Small intestine (tissue), 7 donors: ENCODE data around the gene ELMO1. TPM values are rescaled to one million over a fixed set of nuclear protein-coding genes. Genes with fewer than 3 reads are reported as not detected.

Source experiments
- DNase-seq, 2 donors: peaks; one replicate each; pipeline versions ENCODE4 v3.0.0 to v3.0.0-alpha.2; 2013
- FAIRE-seq: peaks from 2 replicates; lab custom pipeline; 2012; peaks lifted over from hg19 to GRCh38; lab: Jason Lieb, UNC
- H3K27ac ChIP-seq, 3 donors: one replicate each; pipeline ENCODE4 v1.5.1; 2013; ENCODE audit warnings: low read length in 2 of 3, mild to moderate bottlenecking in 2 of 3, control low read depth in 1 of 3, inconsistent platforms in 1 of 3, low read depth in 1 of 3, moderate library complexity in 1 of 3
- H3K27me3 ChIP-seq, 3 donors: one replicate each; pipeline ENCODE4 v1.6.1; 2013; ENCODE audit warnings: low read length in 3 of 3, inconsistent platforms in 1 of 3; ENCODE audit not compliant: control insufficient read depth in 3 of 3, insufficient read depth in 3 of 3
- H3K36me3 ChIP-seq, 3 donors: one replicate each; pipeline ENCODE4 v1.6.1; 2013; ENCODE audit warnings: low read length in 3 of 3, inconsistent platforms in 1 of 3, low read depth in 1 of 3, mild to moderate bottlenecking in 1 of 3, moderate library complexity in 1 of 3; ENCODE audit not compliant: control insufficient read depth in 3 of 3, insufficient read depth in 2 of 3
- H3K4me1 ChIP-seq, 3 donors: one replicate each; pipeline ENCODE4 v1.6.1; 2013; ENCODE audit warnings: low read length in 2 of 3, inconsistent platforms in 1 of 3, low read depth in 1 of 3, mild to moderate bottlenecking in 1 of 3, moderate library complexity in 1 of 3; ENCODE audit not compliant: control insufficient read depth in 3 of 3, insufficient read depth in 2 of 3
- H3K4me3 ChIP-seq, 3 donors: one replicate each; pipeline ENCODE4 v1.5.1; 2013; ENCODE audit warnings: low read length in 3 of 3, control low read depth in 1 of 3, inconsistent platforms in 1 of 3, low read depth in 1 of 3, mild to moderate bottlenecking in 1 of 3, moderate library complexity in 1 of 3
- H3K9me3 ChIP-seq, 2 donors: one replicate each; pipeline ENCODE4 v1.6.1; 2013; ENCODE audit warnings: low read depth in 1 of 2, low read length in 1 of 2; ENCODE audit not compliant: control insufficient read depth in 2 of 2, insufficient read depth in 1 of 2
- WGBS, 3 donors: extraction: QIAGEN DNeasy Blood & Tissue Kit; methylation state at CpG; one replicate each; pipeline ENCODE4 v1.1.7; 2013; 5-methylcytosine and 5-hydroxymethylcytosine counted together
- polyA plus RNA-seq, 4 donors: library from polyadenylated mRNA; stranded (reverse) in 3 of 4; unstranded in 1 of 4; fragments of 200-250 nt in 3 of 4; fragments of 120-200 nt in 1 of 4; gene quantifications; one replicate each; pipeline versions ENCODE4 v1.2.1 to v1.2.3, GENCODE V29; 2013
- donor health status: healthy with polysubstance abuse.
- donor health status: control.
- donor health status: control.
- donor health status: Bipolar disorder and iron deficiency.
- donor health status: healthy.

Gene ELMO1
- polyA plus RNA-seq, 4 donors = 1.8 to 9.3 (median 7.3) TPM

DNA sequence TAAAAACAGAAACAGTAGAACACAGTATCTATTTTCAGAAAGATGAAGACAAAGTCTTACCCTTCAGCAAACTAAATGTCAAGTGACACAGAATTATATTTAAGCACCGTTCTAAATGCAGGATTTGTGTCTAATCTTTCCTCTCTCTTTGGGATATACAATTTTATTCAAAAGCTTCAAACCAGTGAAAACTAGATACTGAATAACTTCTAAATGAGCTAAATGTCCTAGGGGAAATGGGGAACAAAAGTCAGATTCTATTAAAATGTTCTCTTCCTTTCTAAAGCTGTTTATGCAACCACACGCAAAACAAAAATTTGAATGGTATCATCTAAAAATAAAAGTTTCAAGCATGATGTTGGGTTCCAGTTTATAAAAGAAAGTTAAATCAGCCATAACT is 588.0 kb downstream of the ELMO1 start:
- Histone ChIP-seq H3K9me3 (no peaks in the 10 kb centered on the region), H3K27me3 (no peaks in the 10 kb centered on the region), H3K27ac (no peak overlapping the region), H3K4me3 (no peak overlapping the region), H3K4me1 (peaks cover 0 to 24% (median 3%) of the 10 kb centered on the region in 3 donors), H3K36me3 (peaks cover 0 to 2% (median 0%) of the 10 kb centered on the region in 3 donors)
- FAIRE-seq (no peak), DNase-seq (no peak)
- 75 to 98% (median 95%) methylated on average over 2 of the region's 2 CpGs for WGBS, 3 donors

DNA sequence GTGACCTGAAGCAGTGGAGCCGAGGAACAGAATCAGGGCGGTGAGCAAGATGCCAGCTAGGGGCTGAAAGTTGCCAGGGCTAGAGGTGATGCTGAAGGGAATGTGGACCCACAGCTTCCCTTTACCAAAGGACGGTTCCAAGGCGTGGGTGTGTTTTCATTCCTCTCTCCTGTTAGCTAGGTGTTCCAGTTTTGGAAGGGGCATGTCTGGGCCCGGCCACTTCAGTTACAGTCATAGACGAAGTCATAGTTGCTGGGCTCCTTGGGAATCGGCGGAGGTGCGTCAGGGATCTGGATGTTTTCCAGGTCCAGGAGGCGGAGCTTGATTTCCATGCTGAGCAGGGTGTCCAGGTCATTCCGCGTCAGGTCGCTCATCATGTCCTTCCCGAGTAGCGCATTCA is 593.3 kb downstream of the ELMO1 start:
- Histone ChIP-seq H3K9me3 (no peaks in the 10 kb centered on the region), H3K4me3 (no peak overlapping the region), H3K27ac (no peak overlapping the region), H3K4me1 (no peaks in the 10 kb centered on the region), H3K36me3 (no peaks in the 10 kb centered on the region), H3K27me3 (no peaks in the 10 kb centered on the region)
- WGBS, 3 donors = 89 to 98% (median 95%) methylated on average over 15 of the region's 15 CpGs
- FAIRE-seq (no peak), DNase-seq (no peak)

DNA sequence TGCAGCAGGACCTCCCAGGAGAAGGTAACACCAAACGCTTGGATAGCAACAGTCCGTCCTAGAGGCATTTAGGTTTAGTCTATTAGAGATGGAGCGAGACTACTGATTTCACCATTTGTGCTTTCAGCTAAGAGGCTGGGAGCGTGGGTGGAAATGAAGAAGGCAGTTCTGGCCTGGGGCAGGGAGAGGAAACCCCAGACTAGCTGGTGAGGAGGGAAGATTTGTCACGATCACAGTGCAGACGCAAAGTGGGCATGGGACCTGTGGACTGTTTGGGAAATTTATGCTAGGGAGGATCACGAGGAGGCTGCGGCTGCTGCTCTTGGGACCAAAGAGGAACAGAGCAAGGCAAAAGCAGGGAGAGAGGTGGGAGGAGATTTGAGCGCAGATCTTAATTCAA is 594.0 kb downstream of the ELMO1 start:
- H3K36me3 ChIP-seq = no peaks in the 10 kb centered on the region
- H3K4me1 ChIP-seq = no peaks in the 10 kb centered on the region
- H3K27ac ChIP-seq = no peak overlapping the region
- no peaks in the 10 kb centered on the region for H3K9me3 ChIP-seq
- H3K4me3 ChIP-seq = no peak overlapping the region
- no peaks in the 10 kb centered on the region for H3K27me3 ChIP-seq
- no peak for DNase-seq
- no peak for FAIRE-seq
- 91 to 94% (median 93%) methylated on average over 9 of the region's 9 CpGs for WGBS, 3 donors

DNA sequence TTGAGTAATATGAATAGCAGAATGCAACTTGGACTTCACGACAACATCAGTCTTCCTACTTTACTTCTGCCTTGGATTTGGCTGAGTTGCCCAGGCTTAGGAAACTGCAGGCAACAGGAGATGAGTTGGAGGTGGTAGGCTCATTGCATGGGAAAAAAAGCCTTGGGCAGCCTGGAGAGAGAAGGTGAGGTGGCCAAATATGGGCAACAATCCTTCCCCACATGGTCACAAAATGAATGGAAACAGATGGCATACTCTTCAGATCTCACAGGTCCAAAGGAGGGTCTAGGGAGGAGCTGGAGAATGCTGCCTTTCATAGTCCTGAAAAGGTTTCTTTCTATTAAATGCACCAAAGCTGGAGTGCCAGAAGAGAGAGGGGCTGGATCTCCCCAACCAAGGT is 595.7 kb downstream of the ELMO1 start:
- FAIRE-seq (no peak), DNase-seq (no peak)
- Histone ChIP-seq H3K4me1 (no peaks in the 10 kb centered on the region), H3K9me3 (peaks cover 0 to 5% of the 10 kb centered on the region in 2 donors), H3K4me3 (no peak overlapping the region), H3K27me3 (no peaks in the 10 kb centered on the region), H3K27ac (no peak overlapping the region), H3K36me3 (no peaks in the 10 kb centered on the region)
- WGBS, 3 donors = 61 to 88% (median 81%) methylated on average over 1 of the region's 1 CpG

DNA sequence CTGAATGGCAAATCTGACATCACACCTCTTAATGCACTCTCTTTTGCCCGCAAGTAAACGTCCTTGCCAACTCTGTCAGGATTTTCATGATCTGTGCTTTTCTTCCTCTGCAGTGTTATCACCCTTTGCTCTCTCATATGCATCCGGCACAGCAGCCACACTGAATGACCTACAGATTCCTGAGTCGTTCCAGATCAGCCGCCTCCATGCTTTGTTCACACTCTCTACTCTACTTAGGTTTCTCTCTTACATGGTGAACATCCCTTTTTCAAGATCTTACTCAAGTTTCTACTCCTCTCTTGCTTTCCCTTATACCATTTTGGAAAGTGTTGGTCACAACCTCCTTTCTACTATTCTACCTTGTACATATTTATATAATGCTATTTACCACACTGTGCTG is 596.6 kb downstream of the ELMO1 start:
- no peak overlapping the region for H3K27ac ChIP-seq
- DNase-seq = no peak
- peaks cover 0 to 8% of the 10 kb centered on the region in 2 donors for H3K9me3 ChIP-seq
- no peaks in the 10 kb centered on the region for H3K4me1 ChIP-seq
- 70 to 84% (median 76%) methylated on average over 5 of the region's 5 CpGs for WGBS, 3 donors
- H3K27me3 ChIP-seq = no peaks in the 10 kb centered on the region
- no peaks in the 10 kb centered on the region for H3K36me3 ChIP-seq
- H3K4me3 ChIP-seq = no peak overlapping the region
- FAIRE-seq = no peak

DNA sequence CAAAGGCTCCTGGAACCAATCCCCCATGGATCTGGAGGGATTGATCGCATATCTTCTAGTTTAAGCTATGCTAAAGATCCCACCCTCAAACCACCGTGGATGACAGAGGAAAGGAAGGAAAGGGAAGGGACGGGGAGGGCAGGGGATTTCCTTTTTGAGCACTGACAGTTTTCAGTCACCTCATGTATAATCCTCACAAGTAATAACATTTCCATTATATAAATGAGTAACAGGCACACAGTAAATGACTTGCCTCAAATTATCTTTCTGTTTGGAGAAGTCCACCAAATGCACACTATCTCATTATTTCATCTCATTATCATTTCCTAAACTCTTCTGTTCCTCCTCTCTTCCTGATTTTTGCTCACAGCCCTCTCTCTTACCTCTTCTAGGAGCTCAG is 597.3 kb downstream of the ELMO1 start:
- H3K4me1 ChIP-seq = no peaks in the 10 kb centered on the region
- 57 to 87% (median 74%) methylated on average over 3 of the region's 3 CpGs for WGBS, 3 donors
- no peak overlapping the region for H3K4me3 ChIP-seq
- FAIRE-seq (no peak), DNase-seq (no peak)
- no peak overlapping the region for H3K27ac ChIP-seq
- H3K9me3 ChIP-seq = peaks cover 0 to 8% of the 10 kb centered on the region in 2 donors
- H3K27me3 ChIP-seq = no peaks in the 10 kb centered on the region
- H3K36me3 ChIP-seq = no peaks in the 10 kb centered on the region

DNA sequence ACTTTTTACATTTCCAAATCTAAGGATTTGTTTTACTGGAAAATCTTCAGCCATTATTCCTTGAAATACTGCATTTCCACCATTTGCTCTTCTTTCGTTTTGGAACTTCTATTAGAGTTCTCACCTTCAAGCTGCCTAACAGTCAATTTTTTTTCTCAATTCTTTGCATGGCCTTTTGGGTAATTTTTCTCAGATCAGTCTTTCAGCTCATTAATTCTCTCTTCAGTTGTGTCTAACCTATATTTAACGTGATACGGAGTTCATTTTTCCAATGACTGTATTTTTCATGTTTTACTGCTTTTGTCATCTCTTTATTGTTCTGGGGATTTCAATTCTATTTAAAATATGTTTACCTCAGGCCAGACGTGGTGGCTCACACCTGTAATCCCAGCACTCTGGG is 600.7 kb downstream of the ELMO1 start:
- peaks cover 0 to 8% of the 10 kb centered on the region in 2 donors for H3K9me3 ChIP-seq
- no peak overlapping the region for H3K4me3 ChIP-seq
- FAIRE-seq (no peak), DNase-seq (no peak)
- H3K27ac ChIP-seq = no peak overlapping the region
- H3K4me1 ChIP-seq = no peaks in the 10 kb centered on the region
- 90 to 98% (median 92%) methylated on average over 4 of the region's 4 CpGs for WGBS, 3 donors
- H3K36me3 ChIP-seq = no peaks in the 10 kb centered on the region
- H3K27me3 ChIP-seq = no peaks in the 10 kb centered on the region

DNA sequence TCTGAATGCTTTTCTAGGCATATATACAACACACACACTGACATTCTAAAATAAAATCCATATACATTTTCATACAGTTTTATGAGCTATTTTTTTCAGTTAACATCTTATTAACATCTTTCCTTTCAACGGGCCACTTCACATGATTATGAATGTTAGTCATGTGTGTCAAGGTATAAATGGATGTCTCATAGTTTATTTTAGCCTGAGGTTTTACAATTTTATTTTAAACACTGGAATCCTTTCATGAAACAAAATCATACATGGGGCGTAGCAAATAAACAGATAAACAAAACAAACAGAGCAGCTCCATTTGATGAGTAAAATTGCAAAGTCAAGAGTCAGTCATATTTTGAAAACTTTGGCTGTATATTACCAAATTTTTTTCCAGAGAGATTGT is 604.3 kb downstream of the ELMO1 start:
- H3K36me3 ChIP-seq = no peaks in the 10 kb centered on the region
- no peak overlapping the region for H3K4me3 ChIP-seq
- no peaks in the 10 kb centered on the region for H3K4me1 ChIP-seq
- H3K9me3 ChIP-seq = peaks cover 0 to 8% of the 10 kb centered on the region in 2 donors
- no peak for DNase-seq
- H3K27me3 ChIP-seq = no peaks in the 10 kb centered on the region
- 75 to 78% (median 75%) methylated on average over 2 of the region's 2 CpGs for WGBS, 3 donors
- no peak for FAIRE-seq
- H3K27ac ChIP-seq = no peak overlapping the region

DNA sequence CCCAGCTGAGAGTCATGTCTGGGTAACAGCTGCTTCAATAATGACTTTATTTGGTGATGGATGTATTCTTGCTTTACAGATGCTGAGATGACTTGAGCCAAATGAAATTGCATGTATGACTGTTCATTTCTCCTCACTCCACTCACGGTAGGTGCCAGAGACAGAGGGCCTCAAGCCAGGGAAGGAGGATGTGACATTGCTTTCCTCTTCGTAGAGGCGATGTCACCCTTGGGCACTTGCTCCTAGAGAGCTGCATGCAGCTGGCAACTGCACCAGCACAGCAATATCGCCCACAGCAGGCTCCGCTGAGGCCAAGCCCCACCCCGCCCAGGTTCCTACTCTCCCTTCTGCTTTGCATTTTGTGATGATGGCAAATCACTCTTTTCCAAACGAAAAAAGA is 607.8 kb downstream of the ELMO1 start:
- no peaks in the 10 kb centered on the region for H3K4me1 ChIP-seq
- no peak for DNase-seq
- FAIRE-seq = no peak

More for the DNA sequence above, 607.8 kb downstream of the ELMO1 start:
- 79 to 86% (median 84%) methylated on average over 7 of the region's 7 CpGs for WGBS, 3 donors
- no peak overlapping the region for H3K4me3 ChIP-seq
- no peak overlapping the region for H3K27ac ChIP-seq
- H3K27me3 ChIP-seq = no peaks in the 10 kb centered on the region
- no peaks in the 10 kb centered on the region for H3K9me3 ChIP-seq
- H3K36me3 ChIP-seq = no peaks in the 10 kb centered on the region
